Measurements from ENCODE around the gene WFDC11.
"Not testable (repeated sequence)": the region's sequence is repeated elsewhere in the genome, so short reads cannot be mapped to it uniquely, and the experiment has no call there.

The WFDC11 gene

GRCh38 chr20:45670139-45670538 is at the start of gene WFDC11:
Gene WFDC11 (minus strand): TSS chr20:45670239. CDS start chr20:45650600, 19,639 bp downstream.
- FAIRE-seq: no peak

- not testable (repeated sequence) for FAIRE-seq
These were observed 46.2 kb upstream of the WFDC11 start for GRCh38 chr20:45716141-45716688.

DNA sequence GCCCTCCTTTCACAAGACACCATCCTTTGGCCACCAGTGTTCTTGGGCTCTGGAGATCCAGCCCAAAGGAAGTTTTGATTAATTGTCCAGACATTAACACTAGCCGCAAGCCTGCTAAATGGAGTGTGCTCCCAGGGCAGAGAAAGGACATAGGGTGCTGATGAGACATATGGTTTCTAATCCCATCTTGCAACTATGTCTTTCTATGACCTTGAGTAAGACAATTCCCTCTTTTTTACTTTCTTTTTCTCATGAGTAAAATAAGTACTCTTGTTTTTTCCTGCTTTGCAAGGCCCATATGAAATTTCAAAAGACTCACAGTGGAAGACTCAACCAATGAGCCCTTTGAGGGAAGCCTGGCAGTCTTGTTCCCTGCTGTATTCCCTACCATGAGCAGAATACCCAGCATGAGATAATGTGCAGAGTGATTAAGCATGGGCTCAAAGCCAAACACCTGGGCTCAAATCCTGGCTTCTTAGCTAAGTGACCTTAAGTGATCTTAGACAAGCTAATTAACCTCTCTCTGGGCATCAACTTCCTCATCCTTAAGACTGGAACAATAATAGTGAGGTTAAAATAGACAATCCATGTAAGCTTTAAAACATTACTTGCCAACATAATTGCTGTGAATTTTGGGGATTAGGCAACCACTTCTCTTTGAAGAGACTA is 35.1 kb upstream of the WFDC11 start, which contains the start of gene WFDC10B:
Gene WFDC10B, minus strand, starts transcription at position 51 of the 669 bp plus-strand sequence. CDS start 19,027 bp downstream, outside the sequence.
- no peak for FAIRE-seq

DNA sequence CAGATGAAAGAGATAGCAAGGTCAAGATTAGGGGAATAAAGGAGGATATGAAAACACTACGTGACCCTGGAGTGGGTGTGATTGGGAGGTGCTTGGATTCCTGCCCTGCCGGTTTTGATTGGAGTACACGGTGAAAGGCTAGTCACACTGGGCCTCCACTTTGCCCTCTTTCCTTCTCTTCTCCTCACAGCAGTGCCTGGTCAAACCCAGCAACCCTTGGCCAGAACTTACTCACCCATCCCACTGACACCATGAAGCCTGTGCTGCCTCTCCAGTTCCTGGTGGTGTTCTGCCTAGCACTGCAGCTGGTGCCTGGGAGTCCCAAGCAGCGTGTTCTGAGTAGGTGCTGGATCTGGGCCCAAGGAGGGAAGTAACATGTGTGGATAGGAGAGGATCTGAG is 31.8 kb upstream of the WFDC11 start, which contains the start of gene WFDC13:
Gene WFDC13, plus strand, starts transcription at position 166 of the 400 bp plus-strand sequence. Its CDS starts 86 bp downstream, at position 252.
- no peak for FAIRE-seq

GRCh38 chr20:45701104-45701503 is 31.1 kb upstream of the WFDC11 start:
- FAIRE-seq: no peak

DNA sequence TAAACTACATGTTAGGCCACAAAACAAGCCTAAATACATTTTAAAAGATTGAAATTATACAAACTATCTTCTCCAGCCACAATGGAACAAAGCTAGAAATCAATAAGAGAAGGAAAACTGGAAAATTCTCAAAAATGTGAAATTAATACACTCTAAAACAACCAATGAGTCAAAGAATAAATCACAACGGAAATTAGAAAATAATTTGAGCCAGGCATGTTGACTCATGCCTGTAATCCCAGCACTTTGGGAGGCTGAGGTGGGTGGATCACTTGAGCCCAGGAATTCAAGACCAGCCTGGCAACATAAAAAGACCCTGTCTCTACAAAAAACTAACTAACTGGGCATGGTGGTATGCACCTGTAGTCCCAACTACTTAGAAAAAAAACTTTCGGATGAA is 25.5 kb upstream of the WFDC11 start:
- no peak for FAIRE-seq

DNA sequence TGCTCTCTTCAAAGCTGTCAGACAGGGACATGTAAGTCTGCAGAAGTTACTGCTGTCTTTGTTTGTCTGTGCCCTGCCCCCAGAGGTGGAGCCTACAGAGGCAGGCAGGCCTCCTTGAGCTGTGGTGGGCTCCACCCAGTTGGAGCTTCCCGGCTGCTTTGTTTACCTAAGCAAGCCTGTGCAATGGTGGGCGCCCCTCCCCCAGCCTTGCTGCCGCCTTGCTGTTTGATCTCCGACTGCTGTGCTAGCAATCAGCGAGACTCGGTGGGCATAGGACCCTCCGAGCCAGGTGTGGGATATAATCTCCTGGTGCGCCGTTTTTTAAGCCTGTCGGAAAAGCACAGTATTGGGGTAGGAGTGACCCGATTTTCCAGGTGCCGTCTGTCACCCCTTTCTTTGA is 23.3 kb upstream of the WFDC11 start:
- FAIRE-seq: not testable (repeated sequence)

- no peak for FAIRE-seq
These were observed 15.9 kb upstream of the WFDC11 start for GRCh38 chr20:45685896-45686295.

- FAIRE-seq: no peak
These were observed 9.6 kb upstream of the WFDC11 start for GRCh38 chr20:45679650-45680049.

GRCh38 chr20:45672765-45673164 is 2.7 kb upstream of the WFDC11 start:
- no peak for FAIRE-seq

DNA sequence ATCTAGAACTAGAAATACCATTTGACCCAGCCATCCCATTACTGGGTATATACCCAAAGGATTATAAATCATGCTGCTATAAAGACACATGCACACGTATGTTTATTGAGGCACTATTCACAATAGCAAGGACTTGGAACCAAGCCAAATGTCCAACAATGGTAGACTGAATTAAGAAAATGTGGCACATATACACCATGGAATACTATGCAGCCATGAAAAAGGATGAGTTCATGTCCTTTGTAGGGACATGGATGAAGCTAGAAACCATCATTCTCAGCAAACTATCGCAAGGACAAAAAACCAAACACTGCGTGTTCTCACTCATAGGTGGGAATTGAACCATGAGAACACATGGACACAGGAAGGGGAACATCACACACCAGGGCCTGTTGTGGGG is 13.0 kb downstream of the WFDC11 start:
- not testable (repeated sequence) for FAIRE-seq

- not testable (repeated sequence) for FAIRE-seq
These were observed 18.3 kb downstream of the WFDC11 start for GRCh38 chr20:45651726-45652125.

- FAIRE-seq: no peak
These were observed 20.7 kb downstream of the WFDC11 start for GRCh38 chr20:45649312-45649863.

DNA sequence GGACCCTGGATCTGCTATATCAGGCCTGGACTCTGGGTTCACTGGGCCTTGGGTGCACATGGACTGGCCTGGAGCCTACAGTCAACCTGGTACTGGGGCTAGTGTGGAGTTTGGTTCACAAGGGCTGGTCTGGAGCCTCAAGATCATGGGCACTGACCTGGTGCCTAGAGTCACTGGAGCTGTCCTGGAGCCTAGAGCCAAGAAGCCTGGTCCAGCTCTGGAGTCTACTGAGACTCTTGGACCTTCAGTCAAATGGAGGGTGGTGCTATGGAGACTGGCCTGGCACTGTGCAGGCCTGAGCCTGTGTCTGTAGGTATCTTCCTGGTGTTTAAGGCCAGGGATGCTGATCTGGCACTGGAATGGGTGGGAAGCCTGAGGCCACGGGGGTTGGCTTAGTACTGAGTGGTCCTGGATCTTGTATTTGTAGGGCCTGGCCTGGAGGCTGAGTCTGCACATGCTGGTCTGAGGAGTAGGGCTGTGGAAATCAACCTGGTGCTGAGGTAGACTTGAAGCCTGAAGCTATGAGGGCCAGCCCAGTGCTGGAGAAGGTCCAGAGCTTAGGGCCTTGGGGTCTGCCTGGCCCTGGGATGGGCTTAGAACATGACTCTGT is 22.5 kb downstream of the WFDC11 start:
- FAIRE-seq: no peak

- no peak for FAIRE-seq
These were observed 23.2 kb downstream of the WFDC11 start for GRCh38 chr20:45646875-45647274.

DNA sequence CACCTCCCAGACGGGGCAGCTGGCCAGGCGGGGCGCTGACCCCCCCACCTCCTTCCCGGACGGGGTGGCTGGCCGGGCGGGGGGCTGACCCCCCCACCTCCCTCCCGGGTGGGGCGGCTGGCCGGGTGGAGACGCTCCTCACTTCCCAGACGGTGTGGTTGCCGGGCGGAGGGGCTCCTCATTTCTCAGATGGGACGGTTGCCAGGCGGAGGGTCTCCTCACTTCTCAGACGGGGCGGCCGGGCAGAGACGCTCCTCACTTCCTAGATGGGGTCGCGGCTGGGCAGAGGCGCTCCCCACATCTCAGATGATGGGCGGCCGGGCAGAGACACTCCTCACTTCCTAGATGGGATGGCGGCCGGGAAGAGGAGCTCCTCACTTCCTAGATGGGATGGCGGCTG is 24.2 kb downstream of the WFDC11 start:
- not testable (repeated sequence) for FAIRE-seq

DNA sequence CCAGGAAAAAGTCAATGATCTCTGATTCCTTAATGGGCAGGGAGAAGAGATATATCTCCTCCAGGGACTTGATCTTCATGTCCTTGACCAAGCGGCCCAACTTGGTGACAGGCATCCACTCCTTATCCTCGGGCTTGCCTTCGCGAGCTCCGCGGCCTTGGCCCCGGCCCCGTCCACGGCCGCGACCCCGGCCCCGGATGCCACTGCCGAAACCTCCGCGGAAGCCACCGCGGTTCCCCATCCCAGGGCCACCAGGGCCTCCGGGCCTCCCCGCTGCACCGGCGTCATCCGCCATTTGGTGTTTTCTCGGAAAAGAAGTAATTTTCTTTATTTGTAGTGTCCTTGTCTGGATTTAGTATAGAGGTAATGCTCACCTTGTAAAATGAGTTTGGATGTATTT is 29.0 kb downstream of the WFDC11 start:
- not testable (repeated sequence) for FAIRE-seq

DNA sequence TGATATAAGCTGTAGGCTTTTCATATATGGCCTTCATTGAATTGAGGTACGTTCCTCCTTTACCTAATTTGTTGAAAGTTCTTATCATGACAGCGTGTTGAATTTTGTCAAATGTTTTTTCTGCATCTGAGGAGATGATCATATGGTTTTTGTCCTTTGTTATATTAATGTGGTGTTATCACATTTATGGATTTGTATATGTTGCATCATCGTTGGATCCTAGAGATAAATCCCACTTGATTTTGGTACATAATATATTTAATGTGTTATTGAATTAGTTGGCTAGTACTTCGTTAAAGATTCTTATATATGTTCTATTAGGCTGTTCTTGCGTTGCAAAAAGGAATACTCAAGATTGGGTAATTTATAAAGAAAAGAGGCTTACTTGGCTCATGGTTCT is 30.4 kb downstream of the WFDC11 start:
- FAIRE-seq: no peak

- FAIRE-seq: no peak
These were observed 33.5 kb downstream of the WFDC11 start for GRCh38 chr20:45636513-45636912.

DNA sequence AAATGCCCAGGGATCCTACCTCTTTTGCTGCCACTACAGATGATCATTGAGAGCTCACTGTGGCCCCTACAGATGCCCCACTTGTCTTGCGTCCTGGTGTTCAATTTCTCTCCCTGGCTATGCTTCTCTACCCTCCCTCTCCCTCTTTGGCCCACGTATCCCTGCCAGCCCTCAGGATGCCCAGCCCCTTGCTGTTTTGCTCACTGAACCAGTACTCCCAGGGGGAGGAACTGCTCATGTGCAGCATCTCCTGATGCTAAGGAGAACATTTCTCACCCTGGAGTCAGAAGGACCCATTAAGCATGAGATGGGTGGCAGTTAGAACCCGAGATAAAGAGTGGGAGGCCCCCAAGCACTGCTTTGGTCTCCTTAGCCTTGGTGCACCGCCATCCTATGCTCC is 38.9 kb downstream of the WFDC11 start, which contains the start of gene WFDC9:
Gene WFDC9, minus strand, starts transcription at position 101 of the 400 bp plus-strand sequence. CDS start 21,103 bp downstream, outside the sequence.
- no peak for FAIRE-seq

- FAIRE-seq: no peak
These were observed 39.7 kb downstream of the WFDC11 start for GRCh38 chr20:45630371-45630770.

DNA sequence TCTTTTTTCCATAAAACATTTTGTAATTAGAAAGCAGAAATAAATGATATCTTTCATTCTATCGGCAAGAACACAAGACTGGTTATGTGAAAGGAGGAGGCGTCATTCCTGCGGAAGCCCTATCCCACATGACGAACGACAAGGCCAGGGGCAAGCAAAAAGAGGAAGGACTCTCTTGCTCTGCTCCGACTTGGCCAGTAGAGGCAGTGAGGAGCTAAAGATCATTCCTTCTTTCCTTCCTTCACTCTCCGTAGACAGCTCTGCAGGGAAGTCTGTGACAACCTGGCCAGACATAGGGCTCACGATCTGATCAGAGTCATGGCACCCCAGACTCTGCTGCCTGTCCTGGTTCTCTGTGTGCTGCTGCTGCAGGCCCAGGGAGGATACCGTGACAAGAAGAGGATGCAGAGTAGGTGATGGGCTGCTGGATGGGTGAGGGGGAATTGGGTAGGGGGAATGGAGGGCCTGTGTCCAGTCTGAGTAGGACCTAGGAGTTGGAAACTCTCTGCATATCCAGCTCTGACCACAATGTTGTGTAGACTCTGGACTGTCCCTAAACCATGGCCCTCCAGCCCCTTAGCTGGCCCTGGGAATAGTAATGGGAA is 40.4 kb downstream of the WFDC11 start, which contains the start of gene WFDC10A:
Gene WFDC10A, plus strand, starts transcription at position 244 of the 605 bp plus-strand sequence. Its CDS starts 75 bp downstream, at position 319.
- FAIRE-seq: no peak

GRCh38 chr20:45626540-45626939 is 43.5 kb downstream of the WFDC11 start:
- no peak for FAIRE-seq
